Memory B cell (primary cell): ENCODE results near the gene CCDC191.

Experiments
- ATAC-seq: fragments of 150-1000 bp; cut with Tn5 transposase; 2 replicates; pipeline ENCODE4 v1.10.0; 2021; ENCODE audit warnings: low read depth, mild to moderate bottlenecking, moderate library complexity
- DNase-seq, 2 donors: peaks; one replicate each; pipeline ENCODE4 v3.0.0; 2022; ENCODE audit warnings: low spot score in 2 of 2
- H3K27ac Mint-ChIP-seq: one replicate; pipeline ENCODE4 v1.8.0; 2022; ENCODE audit warnings: mild to moderate bottlenecking, moderate library complexity, mixed read lengths
- H3K27me3 Mint-ChIP-seq: one replicate; pipeline ENCODE4 v1.8.0; 2022; ENCODE audit warnings: mixed read lengths
- H3K36me3 Mint-ChIP-seq: one replicate; pipeline ENCODE4 v1.8.0; 2022; ENCODE audit warnings: mild to moderate bottlenecking, mixed read lengths
- H3K4me1 Mint-ChIP-seq: one replicate; pipeline ENCODE4 v1.8.0; 2022; ENCODE audit warnings: mixed read lengths
- H3K4me3 Mint-ChIP-seq: one replicate; pipeline ENCODE4 v1.8.0; 2022; ENCODE audit warnings: mild to moderate bottlenecking, moderate library complexity, mixed read lengths
- H3K9me3 Mint-ChIP-seq: one replicate; pipeline ENCODE4 v1.8.0; 2022; ENCODE audit warnings: mixed read lengths

CCDC191 gene

DNA sequence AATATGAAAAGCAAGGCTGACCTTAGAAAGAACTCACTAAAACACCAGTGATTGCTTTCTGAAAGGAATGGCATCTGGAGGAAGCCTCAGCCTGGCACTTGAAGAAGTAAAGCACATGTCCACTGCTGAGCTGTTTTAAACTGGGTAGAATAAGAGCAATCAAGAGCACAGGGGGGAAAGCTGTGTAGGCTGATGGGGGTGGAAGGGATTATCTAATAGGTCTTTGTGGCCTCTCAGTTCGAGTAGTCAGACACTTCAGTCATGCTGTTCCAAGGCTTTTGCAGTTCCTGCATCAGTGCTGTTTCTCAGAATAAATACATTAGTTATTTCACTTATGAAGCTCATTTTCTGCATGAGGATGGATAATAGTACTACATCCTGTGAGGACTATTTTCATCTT is 22.6 kb downstream of the CCDC191 start:
- Mint-ChIP-seq H3K9me3 (no peaks in the 10 kb centered on the region), H3K4me3 (no peak overlapping the region), H3K36me3 (peaks cover 22% of the 10 kb centered on the region), H3K4me1 (no peaks in the 10 kb centered on the region), H3K27me3 (no peaks in the 10 kb centered on the region), H3K27ac (no peak overlapping the region)
- DNase-seq = no peak
- ATAC-seq = no peak

DNA sequence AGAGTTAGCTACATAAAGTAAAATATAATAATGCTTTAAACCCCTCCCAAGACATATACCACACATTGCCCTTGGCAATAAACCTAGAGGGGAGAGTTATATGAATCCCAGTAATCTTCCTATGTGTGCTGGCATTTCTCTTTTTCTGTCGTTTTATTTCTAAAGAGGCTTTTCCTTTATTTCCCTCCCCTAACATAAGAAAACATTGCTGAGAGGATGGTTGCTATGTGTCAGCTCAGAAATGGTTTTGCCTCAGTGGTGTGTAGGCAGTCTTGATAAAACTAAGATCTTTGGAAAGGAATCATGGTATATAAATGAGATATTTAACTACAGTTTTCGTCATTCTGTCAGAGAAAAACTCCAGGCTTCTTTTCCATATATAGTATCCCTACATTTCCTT is 30.0 kb downstream of the CCDC191 start:
- H3K27me3 Mint-ChIP-seq = no peaks in the 10 kb centered on the region
- H3K36me3 Mint-ChIP-seq = peaks cover 6% of the 10 kb centered on the region
- peaks cover 3% of the 10 kb centered on the region for H3K4me1 Mint-ChIP-seq
- no peaks in the 10 kb centered on the region for H3K9me3 Mint-ChIP-seq
- DNase-seq (no peak), ATAC-seq (no peak)
- H3K4me3 Mint-ChIP-seq = no peak overlapping the region
- no peak overlapping the region for H3K27ac Mint-ChIP-seq

DNA sequence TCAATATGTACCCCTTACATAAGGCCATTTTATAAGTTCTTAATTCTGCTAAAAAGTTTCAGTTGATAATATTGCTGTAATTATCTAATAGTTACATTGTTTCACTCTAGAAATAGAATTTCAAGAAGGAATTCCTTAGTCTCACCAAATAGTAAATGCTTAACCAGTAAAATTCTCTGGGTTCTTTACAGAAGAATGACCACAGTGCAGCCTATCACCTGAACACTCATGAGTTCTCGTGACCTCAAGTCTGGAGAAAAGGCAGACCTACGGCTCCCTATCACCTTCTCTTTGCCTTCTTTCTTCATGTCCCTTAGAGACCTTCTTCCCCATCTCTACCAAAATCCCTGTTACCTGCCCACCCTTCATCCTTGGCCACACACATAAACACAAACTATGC is 30.9 kb downstream of the CCDC191 start:
- H3K27ac Mint-ChIP-seq = peak overlapping the region; percentile 45
- DNase-seq (no peak), ATAC-seq (no peak)
- peaks cover 3% of the 10 kb centered on the region for H3K4me1 Mint-ChIP-seq
- H3K4me3 Mint-ChIP-seq = no peak overlapping the region
- no peaks in the 10 kb centered on the region for H3K27me3 Mint-ChIP-seq
- H3K36me3 Mint-ChIP-seq = peaks cover 6% of the 10 kb centered on the region
- no peaks in the 10 kb centered on the region for H3K9me3 Mint-ChIP-seq

DNA sequence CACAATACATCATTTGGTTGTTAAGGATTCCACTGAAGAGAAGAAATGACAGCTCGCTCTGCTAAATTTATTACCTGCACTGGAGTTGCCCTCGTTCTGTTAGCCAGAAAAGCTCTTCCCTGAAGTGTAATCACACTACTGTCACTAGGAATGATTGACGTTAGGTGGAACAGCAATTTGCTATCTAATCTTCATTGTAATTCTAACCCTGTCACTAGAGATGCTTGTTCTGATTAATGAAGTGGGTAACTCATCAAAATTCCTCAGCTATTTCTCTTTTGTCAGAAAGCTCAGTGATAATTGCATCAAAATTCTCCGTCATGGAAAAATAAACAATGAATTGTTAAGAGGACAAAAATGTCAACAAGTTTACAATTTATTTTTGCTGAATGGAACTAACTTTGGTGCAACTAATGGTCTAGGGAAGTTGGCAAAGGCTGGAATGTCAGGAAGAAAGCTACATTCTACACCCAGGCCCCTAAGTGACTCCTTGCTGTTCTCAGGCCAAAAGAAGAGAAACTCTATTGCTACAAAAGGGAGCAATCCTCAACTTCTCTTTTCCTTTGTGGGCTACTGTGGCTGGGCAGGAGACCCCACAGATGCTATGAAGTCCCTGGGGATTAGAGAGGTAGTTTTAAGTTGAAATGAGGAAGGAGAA is 34.1 kb downstream of the CCDC191 start:
- no peak for DNase-seq
- H3K4me1 Mint-ChIP-seq = peaks cover 5% of the 10 kb centered on the region
- no peak overlapping the region for H3K27ac Mint-ChIP-seq
- no peak for ATAC-seq
- H3K36me3 Mint-ChIP-seq = peaks cover 8% of the 10 kb centered on the region
- no peaks in the 10 kb centered on the region for H3K27me3 Mint-ChIP-seq
- no peak overlapping the region for H3K4me3 Mint-ChIP-seq
- no peaks in the 10 kb centered on the region for H3K9me3 Mint-ChIP-seq

DNA sequence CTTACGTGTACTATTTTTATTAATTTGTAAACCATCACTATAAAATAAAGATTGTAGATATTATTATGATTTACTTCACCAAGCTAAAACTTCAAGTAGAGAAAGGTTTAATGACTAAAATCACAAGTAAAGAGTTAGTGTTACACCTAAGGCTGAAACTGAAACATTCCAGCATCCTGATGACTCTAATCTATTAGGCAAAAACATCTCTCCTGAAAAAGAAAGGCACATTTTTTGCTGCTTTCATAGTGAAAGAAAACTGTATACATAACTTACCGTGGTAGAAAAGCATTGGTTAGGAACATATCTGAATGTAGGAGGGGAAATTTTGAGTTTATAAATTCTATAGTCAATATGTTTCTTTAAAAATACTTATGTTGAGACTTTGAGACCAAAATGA is 35.4 kb downstream of the CCDC191 start:
- H3K9me3 Mint-ChIP-seq = no peaks in the 10 kb centered on the region
- DNase-seq (no peak), ATAC-seq (no peak)
- no peak overlapping the region for H3K4me3 Mint-ChIP-seq
- H3K4me1 Mint-ChIP-seq = peaks cover 5% of the 10 kb centered on the region
- H3K27me3 Mint-ChIP-seq = no peaks in the 10 kb centered on the region
- H3K36me3 Mint-ChIP-seq = peaks cover 8% of the 10 kb centered on the region
- H3K27ac Mint-ChIP-seq = no peak overlapping the region

DNA sequence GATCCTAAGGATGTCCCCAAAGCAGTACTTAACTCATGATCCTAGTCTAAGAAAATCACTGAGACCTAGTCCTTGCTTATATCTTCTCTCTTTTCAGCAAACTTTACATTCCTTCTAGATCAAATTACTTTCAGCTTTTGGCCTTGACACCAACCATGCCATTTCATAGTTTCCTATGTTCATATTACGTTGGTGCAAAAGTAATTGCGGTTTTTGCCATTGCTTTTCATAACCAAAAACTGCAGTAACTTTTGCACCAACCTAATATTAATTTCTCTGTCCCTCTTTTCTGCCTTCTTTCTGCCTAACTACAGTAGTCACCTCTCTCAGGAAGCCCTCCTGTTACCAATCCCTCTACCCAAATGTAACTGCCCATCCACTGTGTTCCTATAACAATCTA is 36.8 kb downstream of the CCDC191 start:
- DNase-seq = no peak
- no peaks in the 10 kb centered on the region for H3K9me3 Mint-ChIP-seq
- no peak for ATAC-seq
- no peaks in the 10 kb centered on the region for H3K27me3 Mint-ChIP-seq
- no peak overlapping the region for H3K27ac Mint-ChIP-seq
- no peak overlapping the region for H3K4me3 Mint-ChIP-seq
- peaks cover 10% of the 10 kb centered on the region for H3K36me3 Mint-ChIP-seq
- peaks cover 2% of the 10 kb centered on the region for H3K4me1 Mint-ChIP-seq

DNA sequence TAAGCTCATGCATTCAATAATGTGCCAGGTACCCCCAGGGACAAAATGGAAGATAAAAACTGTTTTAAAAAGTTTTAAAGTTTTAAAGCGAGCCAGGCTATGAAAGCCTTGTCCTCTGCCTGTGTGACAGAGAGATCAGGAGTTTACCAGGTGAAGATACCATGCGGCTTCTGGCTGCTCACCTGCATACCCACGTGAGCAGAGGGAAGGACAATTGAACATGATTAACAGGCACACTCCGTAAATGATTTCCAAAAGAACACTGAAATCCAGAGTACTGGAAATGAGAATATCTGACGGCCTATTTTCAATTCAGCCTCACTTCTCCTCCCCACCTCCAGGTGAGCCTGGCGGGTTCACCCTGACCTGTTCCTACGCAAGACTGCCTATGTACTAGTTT is 42.1 kb downstream of the CCDC191 start:
- Mint-ChIP-seq H3K27ac (no peak overlapping the region), H3K4me3 (no peak overlapping the region), H3K9me3 (no peaks in the 10 kb centered on the region), H3K27me3 (no peaks in the 10 kb centered on the region), H3K36me3 (peaks cover 7% of the 10 kb centered on the region), H3K4me1 (peaks cover 7% of the 10 kb centered on the region)
- no peak for ATAC-seq
- DNase-seq = no peak

DNA sequence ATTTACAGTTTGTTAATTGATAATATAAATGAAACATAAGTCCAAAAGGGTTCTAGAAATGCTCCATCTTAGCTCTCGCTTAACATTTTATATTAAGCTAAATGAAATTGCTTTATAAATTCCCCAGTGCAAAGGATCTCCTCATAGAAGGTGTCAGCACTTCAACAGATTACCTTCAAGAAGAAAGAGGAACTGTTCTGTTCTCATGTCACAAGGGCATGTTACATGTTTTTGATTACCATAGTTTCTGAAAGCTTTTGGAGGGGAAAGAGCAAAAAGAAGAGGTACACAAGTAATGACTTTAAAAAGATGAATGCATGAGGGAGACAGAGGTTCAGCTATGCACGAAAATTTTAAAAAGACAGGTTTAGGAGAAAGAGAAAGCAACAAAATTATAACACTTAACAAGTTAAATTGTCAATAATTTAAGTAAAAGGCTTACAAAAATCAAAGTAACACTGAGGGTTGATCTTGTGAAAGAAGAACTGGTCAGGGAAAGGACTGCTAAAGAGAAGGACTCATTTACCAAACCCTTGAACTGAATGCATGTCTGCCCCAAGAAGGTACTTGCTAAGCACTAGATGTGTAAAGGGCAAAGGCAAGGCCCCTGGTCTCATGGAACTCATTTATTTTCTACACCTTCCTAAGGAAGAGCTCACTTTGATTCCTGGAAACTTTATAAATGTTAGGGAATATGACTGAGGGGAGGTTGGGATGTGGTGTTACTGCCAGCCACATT is 45.1 kb downstream of the CCDC191 start:
- ATAC-seq (peak; percentile 96), DNase-seq (peak in 1 of 2 donors; percentile 26)
- H3K9me3 Mint-ChIP-seq = no peaks in the 10 kb centered on the region
- no peaks in the 10 kb centered on the region for H3K27me3 Mint-ChIP-seq
- H3K36me3 Mint-ChIP-seq = peaks cover 6% of the 10 kb centered on the region
- peaks cover 7% of the 10 kb centered on the region for H3K4me1 Mint-ChIP-seq
- peak overlapping the region; percentile 92 for H3K27ac Mint-ChIP-seq
- peak overlapping the region; percentile 56 for H3K4me3 Mint-ChIP-seq

DNA sequence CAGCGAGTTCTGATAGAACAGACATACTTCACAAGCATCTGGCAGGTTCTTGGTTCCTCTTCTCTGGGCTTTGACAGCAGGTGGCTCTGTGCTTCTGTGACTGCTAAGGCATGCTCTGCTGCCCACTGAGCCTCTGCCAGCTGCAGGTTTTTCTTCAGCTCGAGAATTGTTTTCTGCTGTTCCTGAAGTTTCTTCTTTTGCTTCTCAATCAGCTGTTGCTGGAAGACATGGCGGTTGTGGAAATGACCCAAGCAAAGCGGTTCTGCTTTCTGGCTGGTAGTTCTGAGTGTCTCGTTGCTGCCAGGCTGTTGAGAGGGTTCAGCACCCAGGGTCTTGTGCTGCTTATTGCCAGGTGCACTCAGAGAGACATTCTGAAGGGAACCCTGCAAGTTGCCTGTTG is 50.8 kb downstream of the CCDC191 start:
- H3K4me3 Mint-ChIP-seq = peak overlapping the region; percentile 75
- no peaks in the 10 kb centered on the region for H3K9me3 Mint-ChIP-seq
- H3K36me3 Mint-ChIP-seq = peaks cover 8% of the 10 kb centered on the region

DNA sequence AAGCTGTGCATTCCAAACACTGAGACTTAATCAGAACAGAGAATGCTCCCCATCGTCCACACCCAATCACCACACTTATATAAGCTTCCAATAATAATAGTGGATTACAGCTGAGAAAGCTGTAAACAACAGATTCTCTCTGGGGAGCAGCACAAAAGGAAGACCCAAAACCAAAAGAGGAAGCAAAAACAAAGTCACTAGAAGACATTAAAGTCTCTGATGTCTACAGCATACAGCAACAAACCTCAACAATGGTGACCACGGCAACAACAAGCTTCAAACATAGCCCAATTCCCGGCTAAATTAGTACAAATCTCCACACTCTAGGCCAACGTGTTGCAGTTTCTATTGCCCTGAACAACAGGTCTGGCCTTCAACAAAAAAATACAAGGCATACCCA is 70.8 kb downstream of the CCDC191 start:
- Mint-ChIP-seq H3K27ac (peak overlapping the region; percentile 100), H3K4me1 (peaks cover 37% of the 10 kb centered on the region), H3K4me3 (peak overlapping the region; percentile 73), H3K36me3 (peaks cover 23% of the 10 kb centered on the region), H3K9me3 (no peaks in the 10 kb centered on the region), H3K27me3 (no peaks in the 10 kb centered on the region)
- ATAC-seq = peak; percentile 94
- peak; percentile 39 to 73 for DNase-seq

More for the DNA sequence above, 50.8 kb downstream of the CCDC191 start:
- peaks cover 20% of the 10 kb centered on the region for H3K4me1 Mint-ChIP-seq
- H3K27ac Mint-ChIP-seq = peak overlapping the region; percentile 95
- DNase-seq (peak; percentile 54 to 76), ATAC-seq (peak; percentile 98)
- H3K27me3 Mint-ChIP-seq = no peaks in the 10 kb centered on the region

DNA sequence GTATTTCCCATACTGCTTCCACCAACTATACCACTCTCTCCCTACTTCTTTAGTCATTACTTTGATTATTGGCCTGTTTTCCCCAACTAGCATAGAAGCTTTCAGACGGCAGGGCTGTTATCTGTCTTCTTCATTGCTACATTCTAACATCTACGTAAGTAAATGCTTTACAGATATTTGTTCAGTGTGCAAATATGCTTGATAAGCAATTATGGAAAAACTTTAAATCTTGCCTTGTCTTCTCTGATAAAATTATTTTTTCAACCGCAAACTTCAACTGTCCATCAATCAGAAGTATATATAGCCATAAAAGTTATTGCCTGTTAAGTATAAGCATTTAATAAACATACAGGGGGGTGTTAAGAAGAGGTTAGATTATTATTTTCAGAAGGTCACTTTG is 72.8 kb downstream of the CCDC191 start:
- DNase-seq (no peak), ATAC-seq (no peak)
- Mint-ChIP-seq H3K4me3 (no peak overlapping the region), H3K27me3 (no peaks in the 10 kb centered on the region), H3K9me3 (no peaks in the 10 kb centered on the region), H3K36me3 (peaks cover 28% of the 10 kb centered on the region), H3K27ac (peak overlapping the region; percentile 100), H3K4me1 (peaks cover 37% of the 10 kb centered on the region)

DNA sequence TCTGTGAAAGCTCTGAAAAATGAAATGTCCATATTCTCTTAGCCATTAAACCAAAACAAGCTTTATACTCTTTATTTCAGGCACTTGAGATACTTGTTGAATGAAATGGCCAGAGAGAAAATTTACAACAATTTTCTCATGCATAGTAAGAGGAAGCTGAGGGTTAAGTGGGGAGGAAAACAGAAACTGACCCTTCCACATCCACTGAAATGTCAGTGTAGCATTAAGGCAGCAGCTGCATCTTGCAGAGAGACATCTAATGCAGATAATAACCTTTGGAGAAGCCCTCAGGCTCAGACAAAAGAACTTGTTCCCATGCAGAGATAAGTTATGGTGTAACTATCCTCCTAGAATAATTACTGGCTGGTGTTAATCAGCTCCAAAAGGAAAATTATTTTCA is 74.5 kb downstream of the CCDC191 start:
- DNase-seq (no peak), ATAC-seq (no peak)
- Mint-ChIP-seq H3K4me1 (peaks cover 37% of the 10 kb centered on the region), H3K4me3 (peak overlapping the region; percentile 6), H3K27ac (peak overlapping the region; percentile 100), H3K36me3 (peaks cover 31% of the 10 kb centered on the region), H3K27me3 (no peaks in the 10 kb centered on the region), H3K9me3 (no peaks in the 10 kb centered on the region)

DNA sequence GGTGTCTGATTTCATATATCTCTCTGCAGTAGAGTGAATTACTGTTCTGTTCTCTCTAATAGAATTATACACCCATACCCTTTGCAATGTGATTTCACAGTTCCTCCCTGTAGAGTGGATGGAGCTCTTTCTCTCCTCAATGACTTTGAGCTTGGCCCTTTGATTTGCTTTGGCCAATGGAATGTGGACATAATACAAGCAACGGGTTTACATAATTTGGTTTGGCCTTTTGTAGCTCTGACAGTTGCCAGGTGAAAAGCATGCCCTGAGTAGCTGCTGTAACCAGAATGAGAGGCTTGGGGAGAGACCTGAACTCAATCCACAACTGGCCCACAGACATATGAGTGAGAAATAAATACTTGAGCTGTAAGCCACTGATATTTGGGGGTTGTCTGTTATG is 76.4 kb downstream of the CCDC191 start:
- DNase-seq = no peak
- ATAC-seq = no peak

DNA sequence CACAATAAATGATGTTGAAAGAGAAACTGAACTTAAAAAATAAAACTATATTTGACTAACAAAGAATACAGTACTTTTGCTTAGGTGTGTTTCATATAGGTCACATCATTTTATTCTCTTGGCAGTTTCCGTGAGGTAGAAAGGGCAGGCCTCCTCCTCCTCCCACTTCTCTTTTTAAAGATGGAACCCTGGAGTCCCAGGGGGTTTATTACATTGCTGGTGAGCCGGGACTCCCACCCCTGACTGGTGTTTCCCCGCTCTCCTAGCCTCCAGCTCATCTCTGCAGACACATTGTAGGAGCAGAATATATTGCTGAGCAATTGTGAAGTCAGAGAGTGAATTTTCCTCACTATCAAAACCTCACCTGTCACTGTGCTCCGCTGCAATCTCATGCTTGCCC is 78.5 kb downstream of the CCDC191 start:
- Mint-ChIP-seq H3K4me3 (no peak overlapping the region), H3K27ac (peak overlapping the region; percentile 12), H3K4me1 (peaks cover 12% of the 10 kb centered on the region), H3K9me3 (peaks cover 12% of the 10 kb centered on the region), H3K27me3 (no peaks in the 10 kb centered on the region), H3K36me3 (peaks cover 42% of the 10 kb centered on the region)
- ATAC-seq (peak; percentile 27), DNase-seq (no peak)

More for the DNA sequence above, 76.4 kb downstream of the CCDC191 start:
- Mint-ChIP-seq H3K4me1 (peaks cover 27% of the 10 kb centered on the region), H3K9me3 (peaks cover under 1% of the 10 kb centered on the region), H3K27me3 (no peaks in the 10 kb centered on the region), H3K36me3 (peaks cover 29% of the 10 kb centered on the region), H3K27ac (peak overlapping the region; percentile 100), H3K4me3 (no peak overlapping the region)

DNA sequence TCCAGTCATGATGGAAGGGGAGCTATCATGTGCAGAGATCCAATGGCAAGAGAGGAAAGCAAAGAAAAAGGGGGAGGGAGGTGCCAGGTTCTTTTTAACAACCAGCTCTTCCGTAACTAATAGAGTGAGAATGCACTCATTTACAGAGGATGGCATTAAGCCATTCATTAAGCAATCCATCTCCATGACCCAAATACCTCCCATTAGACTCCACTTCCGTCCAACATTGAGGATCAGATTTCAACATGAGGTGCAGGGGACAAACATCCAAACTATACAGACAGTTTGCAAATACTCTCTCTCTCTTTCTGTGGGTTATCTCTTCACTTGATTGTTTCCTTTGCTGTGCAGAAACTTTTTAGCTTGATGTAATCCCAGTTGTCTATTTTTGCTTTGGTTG is 87.3 kb downstream of the CCDC191 start:
- peaks cover 4% of the 10 kb centered on the region for H3K4me1 Mint-ChIP-seq
- ATAC-seq (no peak), DNase-seq (no peak)
- no peak overlapping the region for H3K4me3 Mint-ChIP-seq
- peak overlapping the region; percentile 60 for H3K27ac Mint-ChIP-seq
- H3K36me3 Mint-ChIP-seq = peaks cover 50% of the 10 kb centered on the region
- H3K27me3 Mint-ChIP-seq = no peaks in the 10 kb centered on the region
- peaks cover 14% of the 10 kb centered on the region for H3K9me3 Mint-ChIP-seq
